Heart left ventricle (tissue), 16 donors: Measurements from ENCODE around the gene GRIK1. TPM values are rescaled to one million over a fixed set of nuclear protein-coding genes. Genes with fewer than 3 reads are reported as not detected.

ENCODE experiments used
- ATAC-seq, 4 donors: fragments of 200-7000 bp; cut with Tn5 transposase; one replicate each; pipeline ENCODE4 v1.9.1; 2020 to 2022; ENCODE audit warnings: moderate library complexity in 4 of 4, mild to moderate bottlenecking in 3 of 4, moderate number of reproducible peaks in 1 of 4
- DNase-seq, 5 donors: peaks; one replicate each; pipeline ENCODE4 v3.0.0-alpha.2; 2020
- H3K27ac ChIP-seq, 12 donors: fragments of 200-600 bp; sonication (generic) in 4 of 12; one replicate each; pipeline versions ENCODE4 v1.5.0 to v1.8.0; 2016 to 2022; ENCODE audit warnings: mild to moderate bottlenecking in 2 of 12
- H3K27me3 ChIP-seq, 9 donors: fragments of 200-600 bp; sonication (generic) in 2 of 9; one replicate each; pipeline versions ENCODE4 v1.5.1 to v1.8.0; 2016 to 2022; ENCODE audit warnings: mild to moderate bottlenecking in 3 of 9
- H3K36me3 ChIP-seq, 9 donors: fragments of 200-600 bp; sonication (generic) in 2 of 9; one replicate each; pipeline versions ENCODE4 v1.5.0 to v1.8.0; 2018 to 2022; ENCODE audit warnings: mild to moderate bottlenecking in 2 of 9
- H3K4me1 ChIP-seq, 12 donors: fragments of 200-600 bp; sonication (generic) in 4 of 12; one replicate each; pipeline versions ENCODE4 v1.5.0 to v1.8.0; 2016 to 2022; ENCODE audit warnings: mild to moderate bottlenecking in 3 of 12
- H3K4me3 ChIP-seq, 12 donors: fragments of 200-600 bp; sonication (generic) in 4 of 12; one replicate each; pipeline versions ENCODE4 v1.5.0 to v1.8.0; 2017 to 2022; ENCODE audit warnings: mild to moderate bottlenecking in 9 of 12, moderate library complexity in 4 of 12
- H3K9me3 ChIP-seq, 12 donors: fragments of 200-600 bp; sonication (generic) in 4 of 12; one replicate each; pipeline versions ENCODE4 v1.5.0 to v1.8.0; 2016 to 2022; ENCODE audit warnings: mild to moderate bottlenecking in 1 of 12
- POLR2A ChIP-seq, 2 donors: fragments of 450-650 bp; IDR thresholded peaks; one replicate each; pipeline ENCODE4 v1.6.1; 2017; ENCODE audit warnings: antibody characterized with exemption in 2 of 2, mild to moderate bottlenecking in 2 of 2, moderate library complexity in 2 of 2
- WGBS, 4 donors: extraction: QIAGEN DNeasy Blood & Tissue Kit in 2 of 4; methylation state at CpG; one replicate each; pipeline versions ENCODE4 v1.1.5 to v1.1.7; 2013 to 2018; 5-methylcytosine and 5-hydroxymethylcytosine counted together
- intact Hi-C, 10 donors: fragments of 100-400 bp; cut with DNase I; formaldehyde crosslinking; loops; one replicate each; pipeline versions ENCODE4 v1.11.1 to v1.14.2; 2022
- polyA plus RNA-seq, 2 donors: library from polyadenylated mRNA; stranded (reverse); fragments of 200-250 nt; gene quantifications; one replicate each; pipeline ENCODE4 v1.2.3, GENCODE V29; 2013
- total RNA-seq, 9 donors: library from RNA; depleted of rRNA in 2 of 9; stranded (reverse); fragments of >200 nt in 2 of 9; fragmentation: NEBNext Ultra II Directional in 3 of 9; extraction: Animal tissue kit (Norgen Biotek cat#: 25700) in 3 of 9; gene quantifications; one replicate each; pipeline versions ENCODE4 v1.1.0 to v1.2.4, GENCODE V29; 2016 to 2023
- TF ChIP-seq, protein P1 (sequence below), 12 donors: fragments of 200-600 bp; sonication (generic) in 4 of 12; IDR thresholded peaks; one replicate each; pipeline versions ENCODE4 v1.5.0 to v1.8.0; 2018 to 2022; ENCODE audit warnings: antibody characterized with exemption in 12 of 12, mild to moderate bottlenecking in 5 of 12
- donor health status: ischemic (EF 13 %, LVEDD 7.1; RV severe dilation, severe dysfunction).
- donor health status: healthy with polysubstance abuse.
- donor health status: DM: no; HTN: yes; CAD: no.
- donor health status: DM: no; HTN: no; CAD: no.
- donor health status: ischemic (EF 25% LVEDD 6.9; RV normal size, moderate dysfunction).
- donor health status: ischemic (EF 25% LVEDD 5.7; RV mildly dilated, moderate dysfunction).
- donor health status: healthy.
- donor health status: DM: yes; HTN: yes; CAD: no.
- donor health status: ischemic (EF 35%, LVEDD 5.7; RV mildly dilated, moderate dysfunction).
- donor health status: nonischemic (EF 11% LVEDD 7.7; RV severe dilation, severe dysfunction).
- donor health status: DM: yes; HTN: yes; CAD: no.
- donor health status: PGD.
- donor health status: ischemic (EF 29% LVEDD 5.4; RV normal size, mild dysfunction).
- donor health status: nonischemic (EF 23%, LVEDD 6.1; RV moderate dilation, normal function).

GRIK1 gene
- total and polyA plus RNA-seq, 11 donors, result 0.12 TPM; not detected in 10

GRCh38 chr21:29875036-29875716 is 64.6 kb downstream of the GRIK1 start:
- Histone ChIP-seq H3K4me1 (no peaks in the 10 kb centered on the region), H3K9me3 (no peaks in the 10 kb centered on the region), H3K4me3 (no peak overlapping the region), H3K27ac (no peak overlapping the region), H3K27me3 (peaks cover 0 to 6% (median 0%) of the 10 kb centered on the region in 9 donors), H3K36me3 (no peaks in the 10 kb centered on the region)
- TF ChIP-seq, protein P1, sequence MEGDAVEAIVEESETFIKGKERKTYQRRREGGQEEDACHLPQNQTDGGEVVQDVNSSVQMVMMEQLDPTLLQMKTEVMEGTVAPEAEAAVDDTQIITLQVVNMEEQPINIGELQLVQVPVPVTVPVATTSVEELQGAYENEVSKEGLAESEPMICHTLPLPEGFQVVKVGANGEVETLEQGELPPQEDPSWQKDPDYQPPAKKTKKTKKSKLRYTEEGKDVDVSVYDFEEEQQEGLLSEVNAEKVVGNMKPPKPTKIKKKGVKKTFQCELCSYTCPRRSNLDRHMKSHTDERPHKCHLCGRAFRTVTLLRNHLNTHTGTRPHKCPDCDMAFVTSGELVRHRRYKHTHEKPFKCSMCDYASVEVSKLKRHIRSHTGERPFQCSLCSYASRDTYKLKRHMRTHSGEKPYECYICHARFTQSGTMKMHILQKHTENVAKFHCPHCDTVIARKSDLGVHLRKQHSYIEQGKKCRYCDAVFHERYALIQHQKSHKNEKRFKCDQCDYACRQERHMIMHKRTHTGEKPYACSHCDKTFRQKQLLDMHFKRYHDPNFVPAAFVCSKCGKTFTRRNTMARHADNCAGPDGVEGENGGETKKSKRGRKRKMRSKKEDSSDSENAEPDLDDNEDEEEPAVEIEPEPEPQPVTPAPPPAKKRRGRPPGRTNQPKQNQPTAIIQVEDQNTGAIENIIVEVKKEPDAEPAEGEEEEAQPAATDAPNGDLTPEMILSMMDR (IDR thresholded peaks at IDR 0.05), result no peak
- no peak for TF ChIP-seq POLR2A (IDR thresholded peaks at IDR 0.05)
- intact Hi-C loops, result loop anchor here in 1 of 10 donors (10.0 kb wide), 1 partner anchor 60 kb away; no protein-coding TSS in a partner anchor
- DNase-seq, result no peak
- no peak for ATAC-seq
- 53 to 63% (median 57%) methylated on average over 3 of the region's 3 CpGs for WGBS, 4 donors

- ATAC-seq (no peak), DNase-seq (no peak)
- intact Hi-C loops, result loop anchor here in 1 of 10 donors (10.0 kb wide), 1 partner anchor 59 kb away; no protein-coding TSS in a partner anchor
- WGBS, 4 donors, result 94 to 95% (median 95%) methylated on average over 10 to 12 of the region's 12 CpGs
- H3K36me3 ChIP-seq, result no peaks in the 10 kb centered on the region
- H3K4me1 ChIP-seq, result no peaks in the 10 kb centered on the region
- H3K27me3 ChIP-seq, result peaks cover 0 to 6% (median 0%) of the 10 kb centered on the region in 9 donors
- H3K4me3 ChIP-seq, result no peak overlapping the region
- TF ChIP-seq POLR2A (IDR thresholded peaks at IDR 0.05), result no peak
- TF ChIP-seq, protein P1 (IDR thresholded peaks at IDR 0.05), result no peak
- no peaks in the 10 kb centered on the region for H3K9me3 ChIP-seq
- H3K27ac ChIP-seq, result no peak overlapping the region
These were observed 65.9 kb downstream of the GRIK1 start for GRCh38 chr21:29873908-29874307.

- Histone ChIP-seq H3K9me3 (no peaks in the 10 kb centered on the region), H3K27ac (no peak overlapping the region), H3K27me3 (peaks cover 0 to 4% (median 0%) of the 10 kb centered on the region in 9 donors), H3K36me3 (no peaks in the 10 kb centered on the region), H3K4me3 (no peak overlapping the region), H3K4me1 (no peaks in the 10 kb centered on the region)
- DNase-seq (no peak), ATAC-seq (no peak)
- intact Hi-C loops, result loop anchor here in 1 of 10 donors (10.0 kb wide), 1 partner anchor 56 kb away; no protein-coding TSS in a partner anchor
- WGBS, 4 donors, result 55 to 74% (median 64%) methylated on average over 6 of the region's 6 CpGs
- TF ChIP-seq POLR2A (IDR thresholded peaks at IDR 0.05), result no peak
- TF ChIP-seq, protein P1 (IDR thresholded peaks at IDR 0.05), result no peak
These were observed 69.0 kb downstream of the GRIK1 start for GRCh38 chr21:29870814-29871213.

- no peak for ATAC-seq
- Histone ChIP-seq H3K27ac (no peak overlapping the region), H3K9me3 (no peaks in the 10 kb centered on the region), H3K4me3 (no peak overlapping the region), H3K4me1 (no peaks in the 10 kb centered on the region), H3K36me3 (no peaks in the 10 kb centered on the region), H3K27me3 (peaks cover 0 to 7% (median 0%) of the 10 kb centered on the region in 9 donors)
- no peak for DNase-seq
- 43 to 72% (median 58%) methylated on average over 1 of the region's 1 CpG for WGBS, 4 donors
- intact Hi-C loops, result no loop called here
- no peak for TF ChIP-seq POLR2A (IDR thresholded peaks at IDR 0.05)
- TF ChIP-seq, protein P1 (IDR thresholded peaks at IDR 0.05), result no peak
These were observed 72.0 kb downstream of the GRIK1 start for GRCh38 chr21:29867796-29868195.
